NCI-H146 (cell line): ENCODE results near the gene MAN1C1.
"Not testable (repeated sequence)": the region's sequence is repeated elsewhere in the genome, so short reads cannot be mapped to it uniquely, and the experiment has no call there.

Experiments used
- DNase-seq: peaks from one replicate; lab custom pipeline; 2025; lab: John Stamatoyannopoulos, UW

Gene MAN1C1

DNA sequence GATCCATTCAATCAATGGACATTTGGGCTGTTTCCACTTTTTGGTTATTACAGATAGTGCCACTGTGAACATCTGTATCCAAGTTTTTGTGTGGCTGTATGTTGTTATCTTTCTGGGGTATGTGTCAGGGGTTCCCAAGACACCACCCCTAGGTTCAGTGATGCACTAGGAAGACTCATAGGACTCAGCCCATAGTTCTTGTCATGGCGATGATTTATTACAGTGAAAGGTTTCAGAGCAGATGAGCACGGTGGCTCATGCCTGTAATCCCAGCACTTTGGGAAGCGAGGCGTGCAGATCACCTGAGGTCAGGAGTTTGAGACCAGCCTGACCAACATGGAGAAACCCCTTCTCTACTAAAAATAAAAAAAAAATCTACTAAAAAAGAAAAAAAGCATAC is 64.1 kb downstream of the MAN1C1 start:
- DNase-seq: no peak

DNA sequence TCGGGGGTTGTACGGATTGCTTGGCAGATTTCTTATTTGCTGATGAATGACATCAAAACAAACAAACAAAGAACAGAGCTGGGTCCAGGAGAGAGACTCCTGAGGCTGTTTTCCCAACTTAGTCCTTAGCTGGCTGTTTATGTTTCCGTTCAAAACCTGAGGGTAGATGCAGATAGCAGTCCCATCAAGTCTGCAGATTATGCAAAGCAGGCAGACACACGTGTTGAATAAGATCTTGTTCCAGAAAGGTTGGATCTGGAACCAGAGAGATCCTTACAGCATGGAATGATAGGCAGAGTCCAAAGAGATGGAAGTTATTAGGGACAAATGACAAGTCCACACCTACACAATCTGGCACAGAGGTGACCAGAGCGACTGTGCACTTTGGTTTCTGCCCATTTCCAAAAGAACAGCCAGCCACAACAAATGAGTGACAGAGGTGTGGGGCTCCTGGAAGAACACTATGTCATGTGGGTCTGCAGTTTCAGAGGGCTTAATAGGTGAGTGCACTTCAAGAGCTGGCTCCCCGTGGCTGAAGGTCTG is 65.5 kb downstream of the MAN1C1 start:
- no peak for DNase-seq

DNA sequence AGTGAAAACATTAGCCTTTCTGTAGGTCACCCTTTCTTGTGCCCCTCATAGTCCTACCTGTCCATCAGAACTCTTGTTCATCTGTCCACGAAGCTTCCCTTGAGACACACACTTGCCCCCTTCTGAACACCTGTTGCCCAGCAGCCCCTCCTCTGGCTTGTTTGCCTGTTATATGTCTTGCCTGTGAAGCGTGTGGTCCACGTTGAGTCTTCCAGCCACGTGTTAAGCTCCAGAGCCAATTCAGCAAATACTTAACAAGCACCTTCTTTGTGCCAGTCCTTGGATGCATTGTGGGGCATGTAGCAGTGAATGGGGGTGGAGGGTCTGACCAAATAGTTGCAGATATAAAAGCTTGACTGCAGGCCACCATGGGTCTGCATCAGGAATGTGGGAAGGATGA is 66.6 kb downstream of the MAN1C1 start:
- DNase-seq: no peak

DNA sequence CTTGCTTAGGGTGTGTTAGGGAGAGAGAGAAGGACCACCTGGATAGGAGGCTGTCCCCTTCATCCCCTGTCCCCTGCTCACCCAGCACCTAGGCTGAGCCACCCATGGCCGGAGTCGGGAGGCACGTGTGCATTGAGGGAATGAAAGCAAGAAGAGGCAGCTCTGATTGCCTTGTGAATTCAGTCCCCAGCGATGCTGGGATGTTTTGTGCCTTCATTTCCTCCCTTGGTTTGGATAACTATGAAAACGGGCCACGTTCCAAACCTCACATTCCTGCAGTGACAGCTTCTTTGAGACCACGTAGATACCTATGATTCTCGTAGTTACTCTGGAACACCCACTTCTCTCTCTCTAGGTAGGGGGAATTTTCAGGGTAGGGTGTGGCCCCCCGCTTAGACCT is 67.1 kb downstream of the MAN1C1 start:
- DNase-seq: no peak

DNA sequence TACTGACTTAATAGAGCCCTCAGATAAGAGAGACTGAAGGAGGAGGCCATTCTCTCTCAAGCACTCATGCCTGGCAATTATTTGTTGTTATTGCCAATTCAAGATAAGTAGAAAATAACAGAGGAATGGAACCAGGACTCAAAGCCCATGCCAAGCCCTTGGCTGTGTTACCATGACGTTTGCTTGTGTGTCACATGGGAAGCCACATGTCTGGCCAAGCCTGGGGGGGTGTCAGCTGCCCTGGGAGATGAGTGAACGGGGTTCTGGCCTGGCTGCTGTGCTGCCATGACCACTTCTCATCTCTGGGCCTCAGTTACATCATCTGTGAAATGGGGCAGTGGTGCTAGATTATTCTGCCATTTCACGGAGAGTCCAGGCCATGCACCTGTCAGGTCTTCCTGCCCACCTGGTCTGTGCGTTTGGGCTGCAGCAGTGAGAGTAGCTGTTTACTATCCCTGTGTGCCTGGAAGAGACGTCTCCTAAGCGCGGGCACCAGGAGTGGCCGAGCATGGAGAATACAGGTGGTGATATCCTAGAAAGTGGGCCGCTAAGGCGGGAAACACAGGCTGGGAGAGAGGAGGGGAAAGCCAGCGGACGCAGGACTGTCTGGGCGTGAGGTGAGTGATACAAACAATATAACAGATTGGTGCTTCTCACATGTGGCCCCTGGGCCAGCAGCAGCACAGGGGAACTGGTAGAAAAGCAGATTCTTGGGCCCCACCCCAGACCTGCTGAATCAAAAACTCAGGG is 67.8 kb downstream of the MAN1C1 start:
- no peak for DNase-seq

DNA sequence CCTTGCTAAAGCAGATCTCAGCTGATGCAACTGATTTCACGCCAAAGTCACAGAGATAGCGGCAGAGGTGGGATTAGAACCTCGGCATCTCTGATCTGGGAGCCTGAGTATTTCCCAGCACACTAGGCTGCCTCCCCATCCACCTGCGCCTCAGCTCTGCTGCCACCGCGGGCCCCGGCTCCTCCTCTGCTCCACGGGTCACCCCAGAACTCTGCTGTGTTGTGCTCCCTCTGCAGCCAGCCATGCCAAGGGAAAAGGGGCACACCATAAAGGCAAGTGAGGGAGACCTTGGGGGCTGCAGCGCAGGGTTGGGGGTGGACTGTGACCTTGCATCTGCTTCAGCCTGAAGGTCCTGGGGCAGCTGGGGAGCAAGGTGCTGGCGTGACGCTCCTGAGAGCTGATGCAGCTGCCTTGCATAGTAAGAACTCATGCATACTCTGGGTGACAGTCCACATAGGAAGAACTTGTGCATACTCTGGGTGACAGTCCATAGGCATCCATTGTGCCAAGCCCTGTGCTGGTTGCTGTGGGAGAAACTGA is 68.7 kb downstream of the MAN1C1 start:
- DNase-seq: no peak

DNA sequence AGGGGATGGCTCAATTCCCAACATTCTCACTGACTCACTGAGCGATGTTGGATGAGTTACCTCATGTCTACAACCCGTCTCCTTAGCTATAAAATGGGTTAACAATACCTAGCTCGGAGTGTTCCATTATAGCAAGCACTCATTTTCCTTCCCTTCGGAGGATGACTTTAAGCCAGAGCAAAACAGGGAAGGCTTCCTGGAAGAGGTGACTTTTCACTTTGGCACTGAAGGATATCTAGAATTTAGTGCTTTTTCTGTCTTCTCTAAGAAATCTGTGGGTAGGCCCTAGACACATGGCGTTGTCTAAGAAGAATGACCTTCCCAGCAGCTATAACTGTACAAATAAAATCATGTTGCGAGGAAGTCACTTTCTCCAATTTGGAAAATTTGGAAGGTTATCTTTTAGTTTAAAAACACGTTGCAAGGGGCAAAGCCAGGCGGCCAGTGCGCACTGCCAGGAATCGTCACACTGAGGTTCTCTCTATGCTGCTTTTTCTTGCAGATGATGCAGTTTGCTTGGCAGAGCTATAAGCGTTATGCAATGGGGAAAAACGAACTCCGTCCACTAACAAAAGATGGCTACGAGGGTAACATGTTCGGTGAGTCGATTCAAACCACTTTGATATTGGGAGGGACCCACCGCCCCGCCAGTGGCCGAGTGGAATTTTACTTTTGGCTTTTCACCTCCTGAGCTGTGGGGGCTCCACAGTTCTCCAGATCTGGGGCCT is 69.5 kb downstream of the MAN1C1 start:
- DNase-seq: no peak

DNA sequence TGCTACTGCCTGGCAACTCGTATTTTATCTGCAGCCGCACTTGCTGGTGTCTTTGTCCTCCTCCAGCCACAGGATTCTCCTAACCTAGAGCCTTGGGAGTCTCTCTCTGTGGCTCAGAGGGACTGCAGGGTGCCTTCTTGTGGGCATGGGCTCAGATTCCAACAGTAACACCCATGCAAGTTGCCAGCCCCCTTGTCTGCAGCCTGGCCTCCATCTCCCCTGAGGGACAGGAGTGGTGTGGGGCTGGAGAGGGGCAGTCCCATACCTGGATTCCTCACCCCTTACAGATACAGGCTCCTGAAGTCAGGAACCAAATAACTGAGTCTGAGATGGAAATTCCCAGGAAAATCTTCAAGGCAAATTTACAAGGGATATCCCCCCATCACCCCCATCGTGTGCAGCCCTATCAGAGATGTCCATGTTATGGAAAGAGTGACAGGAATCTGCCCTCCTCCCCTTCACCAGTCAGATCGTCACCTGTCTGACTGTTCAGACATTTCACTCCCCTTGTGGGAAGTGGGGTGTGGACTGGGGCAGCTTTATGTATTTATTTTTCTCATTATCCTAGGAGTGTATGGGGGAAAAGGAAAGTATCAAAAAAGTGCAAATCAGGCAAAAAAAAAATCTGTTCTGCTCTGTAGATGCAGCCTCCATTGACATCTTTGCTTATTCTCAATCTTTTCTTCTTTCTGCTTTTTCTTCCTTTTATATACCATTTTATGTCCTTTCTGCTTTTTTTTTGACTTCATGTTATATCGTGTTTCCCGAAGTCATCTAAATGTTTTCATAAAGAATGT is 70.8 kb downstream of the MAN1C1 start:
- no peak for DNase-seq

DNA sequence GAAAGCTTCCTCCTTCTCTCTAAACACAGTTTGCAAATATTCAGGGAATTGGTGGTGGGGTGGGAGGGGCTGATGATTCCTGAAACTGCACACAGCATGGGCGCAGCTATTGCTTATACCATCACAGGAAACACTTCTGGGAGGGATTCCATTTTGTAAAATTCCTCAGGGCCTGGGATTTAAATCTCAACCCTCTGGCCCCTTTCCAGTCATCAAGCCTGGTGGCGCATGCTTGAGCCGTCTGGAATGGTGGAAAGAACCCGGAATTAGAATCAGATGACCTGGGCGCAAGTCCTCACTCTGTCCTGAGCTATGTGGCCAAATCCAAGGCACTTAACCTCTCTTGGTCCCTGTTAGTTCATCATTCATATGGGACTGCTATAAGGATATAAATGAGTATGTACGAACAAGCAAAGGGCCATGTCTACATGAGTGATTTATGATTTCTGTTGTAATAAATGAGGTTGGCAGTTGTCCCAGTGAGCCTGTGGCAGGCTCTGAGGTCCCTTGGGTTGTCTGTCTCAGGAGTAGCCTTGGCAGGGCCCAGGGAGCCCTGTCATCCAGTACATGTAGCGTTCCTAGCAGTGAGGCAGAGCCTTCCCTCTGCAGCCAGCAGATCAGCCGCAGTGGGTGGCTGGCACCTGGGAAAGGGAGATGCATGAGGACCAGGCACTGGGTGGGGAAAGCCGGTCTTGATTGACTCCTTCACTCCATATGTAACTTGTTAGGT is 72.0 kb downstream of the MAN1C1 start:
- DNase-seq: no peak

DNA sequence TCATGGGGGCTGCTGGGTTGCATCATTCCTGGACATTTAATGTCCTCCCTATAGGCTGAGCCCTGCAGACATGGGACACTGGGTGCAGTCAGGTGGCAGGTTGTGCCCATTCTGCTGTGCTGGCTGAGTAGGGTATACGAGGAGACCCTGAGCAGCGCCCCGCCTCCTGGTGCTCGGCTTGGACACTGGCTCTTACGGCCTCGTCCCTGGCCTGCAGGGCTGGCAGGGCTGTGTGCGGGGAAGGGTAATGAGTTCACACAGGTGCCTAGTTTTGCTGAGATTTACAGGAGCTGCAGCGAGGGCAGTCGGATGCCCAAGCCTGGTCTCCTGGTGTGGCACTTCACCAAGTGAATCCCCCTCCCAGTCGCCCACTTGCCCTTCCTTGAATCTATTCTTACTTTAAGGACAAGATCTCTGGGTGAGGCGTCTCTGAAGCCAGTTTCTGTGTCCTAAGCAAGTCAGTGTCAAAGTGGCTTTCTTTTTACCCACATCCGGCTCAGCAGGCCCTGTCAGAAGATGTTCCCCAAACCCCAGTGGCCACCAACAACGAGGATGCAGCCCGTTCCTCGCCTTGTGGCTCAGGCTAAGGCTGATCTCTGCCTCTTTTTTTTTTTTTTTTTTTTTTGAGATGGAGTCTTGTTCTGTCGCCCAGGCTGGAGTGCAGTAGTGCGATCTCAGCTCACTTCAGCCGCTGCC is 73.2 kb downstream of the MAN1C1 start:
- DNase-seq: no peak

DNA sequence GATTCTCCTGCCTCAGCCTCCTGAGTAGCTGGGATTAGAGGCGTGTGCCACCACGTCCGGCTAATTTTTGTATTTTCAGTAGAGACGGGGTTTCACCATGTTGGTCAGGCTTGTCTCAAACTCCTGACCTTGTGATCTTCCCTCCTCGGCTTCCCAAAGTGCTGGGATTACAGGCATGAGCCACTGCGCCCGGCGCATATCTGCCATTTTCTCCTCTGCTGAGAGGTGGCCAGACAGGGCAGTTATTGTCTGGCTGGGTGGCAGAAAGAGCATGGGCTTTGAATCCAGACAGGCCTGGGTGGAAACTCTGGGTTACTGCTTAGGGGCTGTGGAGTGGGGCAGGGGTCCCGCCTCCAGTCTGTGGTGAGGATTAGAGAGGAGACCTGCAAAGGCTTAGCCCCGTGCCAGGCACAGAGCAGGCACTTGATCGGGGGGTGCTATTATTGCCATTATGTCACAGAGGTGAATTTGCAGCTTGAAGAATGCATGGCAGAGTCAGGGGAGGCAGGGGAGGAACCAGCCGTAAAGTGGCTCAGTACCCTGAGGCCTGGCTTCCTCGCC is 73.9 kb downstream of the MAN1C1 start:
- no peak for DNase-seq

DNA sequence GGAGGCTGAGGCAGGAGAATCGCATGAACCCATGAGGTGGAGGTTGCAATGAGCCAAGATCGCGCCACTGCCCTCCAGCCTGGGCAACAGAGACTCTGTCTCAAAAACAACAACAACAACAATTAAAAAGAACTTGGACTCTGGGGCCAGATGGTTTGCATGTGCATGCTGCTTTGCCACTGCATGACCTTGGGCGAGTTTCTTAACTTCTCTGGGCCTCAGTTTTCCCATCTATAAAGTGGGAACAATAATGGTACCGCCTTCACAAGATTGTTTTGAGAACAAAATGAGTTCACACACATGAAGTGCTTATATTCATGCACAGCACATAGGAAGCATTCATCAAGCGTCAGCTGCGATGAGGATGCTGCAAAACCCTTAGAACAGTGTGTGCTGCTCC is 74.6 kb downstream of the MAN1C1 start:
- DNase-seq: no peak

DNA sequence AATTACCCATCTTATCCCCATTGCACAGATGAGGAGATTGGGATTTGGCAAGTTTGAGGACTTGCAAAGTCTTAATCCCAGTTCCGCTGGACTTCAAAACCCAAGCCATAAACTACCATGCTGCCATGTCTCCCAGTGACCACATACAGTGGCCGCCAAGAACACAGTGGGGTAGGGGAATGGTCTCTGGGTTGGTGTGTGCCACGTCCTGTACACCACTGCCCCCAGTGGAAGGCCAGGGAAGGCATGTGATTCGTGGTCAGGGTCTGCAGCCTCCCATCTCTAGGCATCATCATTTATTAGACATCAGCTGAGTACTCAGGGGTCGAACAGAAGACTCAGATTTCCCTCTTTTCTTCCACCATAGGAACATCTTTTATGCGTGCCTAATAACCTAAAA is 76.0 kb downstream of the MAN1C1 start:
- DNase-seq: peak; percentile 12

DNA sequence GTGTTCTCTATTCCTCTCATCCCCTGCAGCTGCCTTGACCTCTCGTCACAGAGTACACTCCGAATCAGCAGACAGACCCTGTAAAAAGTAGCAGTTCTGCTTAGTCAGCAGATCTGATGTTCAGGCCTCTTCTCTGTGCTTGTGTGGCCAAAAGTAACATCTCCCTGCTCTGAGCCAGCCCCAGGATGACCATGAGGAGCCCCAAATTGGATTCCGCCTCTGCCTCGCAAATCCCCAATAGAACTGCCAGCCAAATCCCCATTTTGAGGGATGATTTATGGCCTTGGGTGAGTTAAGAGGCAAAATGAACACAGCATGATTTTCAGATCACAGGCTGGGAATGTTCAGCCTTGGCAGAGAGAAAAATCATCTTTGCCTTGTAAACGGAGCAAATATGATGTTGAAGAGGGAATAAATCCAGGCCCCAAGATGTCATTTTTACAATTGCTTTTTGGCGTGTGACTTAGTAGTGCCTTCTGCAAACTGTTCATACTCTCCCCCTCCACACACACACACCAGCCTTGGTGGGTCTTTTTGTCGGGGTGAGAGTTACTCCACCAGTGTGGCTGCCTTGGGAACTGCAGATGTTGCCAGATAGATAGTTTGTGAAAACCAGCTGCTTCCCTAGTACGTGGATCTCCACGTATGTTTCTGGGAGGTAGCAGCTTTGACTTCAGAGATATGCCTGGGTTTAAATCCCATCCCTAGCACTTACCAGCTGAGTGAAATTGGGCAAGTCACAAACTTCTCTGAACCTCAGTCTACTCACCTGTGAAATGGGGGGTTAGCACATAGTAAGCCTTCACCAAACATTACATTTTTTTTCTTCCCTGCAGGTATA is 77.8 kb downstream of the MAN1C1 start:
- DNase-seq: no peak

DNA sequence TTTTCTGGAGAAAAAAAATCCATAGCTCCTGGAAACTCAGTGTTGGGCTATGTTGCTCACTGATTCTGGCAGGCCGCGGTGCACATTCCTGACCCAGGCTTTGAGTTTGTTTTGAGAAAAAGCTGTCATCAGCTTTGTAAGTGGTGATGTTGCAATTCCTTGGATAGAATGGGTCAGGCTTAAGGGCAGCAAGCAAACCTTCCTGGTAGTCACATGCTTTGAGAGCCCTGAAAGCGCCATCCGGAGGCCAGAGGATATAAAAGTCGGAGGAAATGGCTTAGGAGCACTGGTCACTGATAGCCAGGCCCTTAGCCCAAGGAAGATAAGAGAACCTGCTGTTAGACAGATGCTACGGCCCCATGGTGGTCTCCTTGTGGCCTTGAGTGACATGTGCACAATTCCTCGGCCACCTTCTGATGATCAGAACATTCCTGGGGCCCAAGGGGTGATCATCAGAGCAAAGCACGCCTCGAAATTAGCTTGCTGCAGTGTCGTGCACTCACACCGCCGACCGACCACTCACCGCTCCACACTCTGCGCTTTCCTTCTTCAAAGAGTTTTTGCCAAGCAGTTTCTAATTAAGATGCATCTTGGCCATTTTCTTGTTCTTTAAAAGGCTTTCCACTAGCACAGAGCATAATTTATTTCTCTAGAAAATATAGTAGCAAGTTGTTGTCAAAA is 78.6 kb downstream of the MAN1C1 start:
- no peak for DNase-seq

DNA sequence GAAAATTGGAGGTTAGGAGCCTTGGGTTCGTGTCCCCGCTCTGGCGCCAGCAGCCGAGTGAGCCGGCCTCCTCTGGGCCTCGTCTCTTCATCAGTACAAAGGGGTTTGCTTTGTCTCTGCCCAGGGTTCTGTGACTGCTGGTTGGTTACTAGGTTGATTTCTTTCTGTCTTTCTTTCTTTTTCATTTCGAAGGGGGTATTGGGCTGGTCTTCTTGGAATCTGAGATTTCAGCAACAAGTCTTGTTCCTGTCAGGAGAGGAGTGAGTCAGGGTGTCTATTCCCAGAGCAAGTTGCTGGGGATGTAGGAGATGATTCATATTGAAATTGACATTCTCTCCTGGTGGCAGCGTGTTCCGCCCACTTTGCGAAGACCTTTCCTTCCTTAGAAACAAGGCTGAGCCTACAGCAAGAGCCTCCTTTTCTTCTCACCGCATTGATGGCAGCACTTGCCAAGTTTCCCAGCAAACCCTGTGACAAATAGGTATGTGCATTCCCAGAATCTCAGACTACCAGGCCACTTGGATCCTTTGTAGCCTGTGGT is 79.2 kb downstream of the MAN1C1 start:
- no peak for DNase-seq

DNA sequence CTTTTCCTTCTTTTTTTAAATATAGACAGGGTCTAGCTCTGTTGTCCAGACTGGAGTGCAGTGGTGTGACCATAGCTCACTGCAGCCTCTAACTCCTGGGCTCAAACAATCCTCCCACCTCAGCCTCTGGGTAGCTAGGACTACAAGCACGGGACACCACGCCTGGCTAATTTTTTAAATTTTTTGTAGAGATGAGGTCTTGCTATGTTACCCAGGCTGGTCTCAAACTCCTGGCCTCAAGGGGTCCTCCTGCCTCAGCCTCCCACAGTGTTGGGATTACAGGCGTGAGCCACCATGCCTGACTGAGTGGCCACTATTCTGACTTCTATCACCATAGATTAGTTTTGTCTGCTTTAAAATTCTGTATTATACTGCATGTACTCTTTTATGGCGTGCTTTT is 80.1 kb downstream of the MAN1C1 start:
- not testable (repeated sequence) for DNase-seq

DNA sequence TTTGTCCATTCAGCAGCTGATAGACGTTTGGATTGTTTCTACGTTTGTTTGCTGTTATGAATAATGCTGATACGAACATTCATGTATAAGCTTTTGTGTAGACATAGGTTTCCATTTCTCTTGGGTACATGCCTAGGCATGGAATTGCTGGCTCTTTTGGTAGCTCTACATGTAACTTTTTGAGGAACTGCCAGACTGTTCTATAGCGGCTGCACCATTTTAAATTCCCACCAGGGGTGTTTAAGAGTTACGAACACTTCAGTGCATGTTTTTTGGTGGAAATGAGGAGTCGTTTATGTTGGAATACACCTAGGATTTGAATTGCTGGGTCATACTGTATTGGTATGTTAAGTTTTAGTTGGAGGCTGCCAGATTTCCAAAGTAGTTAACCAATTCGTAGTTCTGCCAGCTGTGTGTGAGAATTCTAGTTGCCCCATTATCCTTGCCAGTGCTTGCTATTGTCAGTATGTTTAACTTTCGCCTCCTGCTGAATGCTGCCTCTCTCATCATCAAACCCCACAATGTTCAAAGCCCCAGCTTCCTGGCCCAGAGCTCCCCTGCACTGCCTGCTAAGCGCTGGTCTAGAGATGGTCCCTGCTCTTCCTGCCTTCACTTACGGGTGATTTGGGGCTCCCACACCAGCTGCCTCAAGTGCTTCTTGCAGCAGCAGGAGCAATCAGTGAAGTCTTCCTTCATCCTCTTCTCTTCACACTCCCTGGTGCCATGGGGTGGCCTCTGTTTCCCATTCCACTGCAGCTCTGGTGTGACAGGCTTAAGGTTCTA is 81.0 kb downstream of the MAN1C1 start:
- no peak for DNase-seq
